CD14-positive monocyte (primary cell): Measurements from ENCODE around the gene ULBP2. TPM values are rescaled to one million over a fixed set of nuclear protein-coding genes. Genes with fewer than 3 reads are reported as not detected.
"Not testable (repeated sequence)": the region's sequence is repeated elsewhere in the genome, so short reads cannot be mapped to it uniquely, and the experiment has no call there.

Source experiments
- DNase-seq, 3 donors: peaks; one replicate each; pipeline ENCODE4 v3.0.0-alpha.2; 2011 to 2022
- H2AFZ ChIP-seq: 2 replicates; pipeline ENCODE4 v1.6.0; 2012; ENCODE audit warnings: mild to moderate bottlenecking, low read depth, low read length, inconsistent platforms; ENCODE audit not compliant: insufficient read depth, poor library complexity, severe bottlenecking
- H3K27ac ChIP-seq, 2 donors: 1 replicate in 1 of 2; 2 replicates in 1 of 2; pipeline ENCODE4 v1.5.1; 2012 to 2013; ENCODE audit warnings: low read length in 2 of 2, control low read depth in 1 of 2, inconsistent platforms in 1 of 2, low read depth in 1 of 2, mild to moderate bottlenecking in 1 of 2
- H3K27me3 ChIP-seq, 2 donors: one replicate each; pipeline versions ENCODE4 v1.6.0 to v1.6.1; 2011 to 2013; ENCODE audit warnings: low read length in 2 of 2; ENCODE audit not compliant: control insufficient read depth in 2 of 2, insufficient read depth in 2 of 2
- H3K36me3 ChIP-seq, 2 donors: replicated peaks in 1 of 2; 1 replicate in 1 of 2; 2 replicates in 1 of 2; pipeline versions ENCODE4 v1.5.1 to v1.6.1; 2012 to 2013; ENCODE audit warnings: low read length in 2 of 2, control low read depth in 1 of 2, inconsistent platforms in 1 of 2, mild to moderate bottlenecking in 1 of 2; ENCODE audit not compliant: insufficient read depth in 2 of 2, control insufficient read depth in 1 of 2
- H3K4me1 ChIP-seq, 2 donors: 1 replicate in 1 of 2; 2 replicates in 1 of 2; pipeline versions ENCODE4 v1.5.1 to v1.6.1; 2012 to 2013; ENCODE audit warnings: low read length in 2 of 2, control low read depth in 1 of 2, inconsistent platforms in 1 of 2, mild to moderate bottlenecking in 1 of 2, moderate library complexity in 1 of 2; ENCODE audit not compliant: insufficient read depth in 2 of 2, control insufficient read depth in 1 of 2
- H3K4me2 ChIP-seq: replicated peaks from 2 replicates; pipeline ENCODE3; 2012; ENCODE audit warnings: low read length, moderate library complexity, mild to moderate bottlenecking; ENCODE audit not compliant: poor library complexity, severe bottlenecking; ENCODE audit errors: extremely low read depth
- H3K4me3 ChIP-seq, 3 experiments: fragments of 200-600 bp in 1 of 3; sonication (generic) in 1 of 3; replicated peaks in 1 of 3; 1 replicate in 2 of 3; 2 replicates in 1 of 3; pipeline ENCODE4 v1.5.1; 2011 to 2013; ENCODE audit warnings: low read length in 3 of 3, mild to moderate bottlenecking in 3 of 3, control low read depth in 2 of 3, low read depth in 2 of 3, inconsistent platforms in 1 of 3, moderate library complexity in 1 of 3
- H3K79me2 ChIP-seq: 2 replicates; pipeline ENCODE4 v1.6.0; 2012; ENCODE audit warnings: mild to moderate bottlenecking, control low read depth, inconsistent platforms, low read length, moderate library complexity; ENCODE audit not compliant: insufficient read depth
- H3K9ac ChIP-seq: 2 replicates; pipeline ENCODE4 v1.6.0; 2017; ENCODE audit warnings: low read length, mild to moderate bottlenecking; ENCODE audit not compliant: insufficient read depth, poor library complexity, severe bottlenecking
- H3K9me3 ChIP-seq, 2 donors: replicated peaks in 1 of 2; 1 replicate in 1 of 2; 2 replicates in 1 of 2; pipeline versions ENCODE4 v1.5.1 to v1.6.1; 2012 to 2013; ENCODE audit warnings: low read length in 2 of 2, control low read depth in 1 of 2; ENCODE audit not compliant: control insufficient read depth in 1 of 2, insufficient read depth in 1 of 2
- H4K20me1 ChIP-seq: 2 replicates; pipeline ENCODE4 v1.6.0; 2012; ENCODE audit warnings: mild to moderate bottlenecking, low read length, control low read depth, moderate library complexity; ENCODE audit not compliant: insufficient read depth
- H3K27ac Mint-ChIP-seq, 7 donors: one replicate each; pipeline ENCODE4 v1.8.0; 2020; ENCODE audit warnings: mild to moderate bottlenecking in 7 of 7, mixed read lengths in 7 of 7, moderate library complexity in 6 of 7, inconsistent platforms in 2 of 7
- H3K27me3 Mint-ChIP-seq, 3 donors: one replicate each; pipeline ENCODE4 v1.8.0; 2021 to 2022; ENCODE audit warnings: low read depth in 3 of 3, mild to moderate bottlenecking in 3 of 3, mixed read lengths in 3 of 3, moderate library complexity in 3 of 3, inconsistent platforms in 1 of 3
- H3K36me3 Mint-ChIP-seq, 2 donors: one replicate each; pipeline ENCODE4 v1.8.0; 2020; ENCODE audit warnings: mixed read lengths in 2 of 2, inconsistent platforms in 1 of 2, mild to moderate bottlenecking in 1 of 2
- H3K4me1 Mint-ChIP-seq: one replicate; pipeline ENCODE4 v1.8.0; 2020; ENCODE audit warnings: mild to moderate bottlenecking, mixed read lengths
- H3K4me3 Mint-ChIP-seq, 2 donors: one replicate each; pipeline ENCODE4 v1.8.0; 2020; ENCODE audit warnings: mild to moderate bottlenecking in 2 of 2, mixed read lengths in 2 of 2, moderate library complexity in 1 of 2
- H3K9me3 Mint-ChIP-seq, 7 donors: one replicate each; pipeline ENCODE4 v1.8.0; 2020 to 2022; ENCODE audit warnings: mixed read lengths in 7 of 7, mild to moderate bottlenecking in 6 of 7, moderate library complexity in 6 of 7, inconsistent platforms in 2 of 7
- CTCF ChIP-seq: fragments of 200-600 bp; IDR thresholded peaks from one replicate; pipeline ENCODE4 v1.8.0; 2022; ENCODE audit warnings: antibody characterized with exemption, mild to moderate bottlenecking
- WGBS: methylation state at CpG from one replicate; pipeline ENCODE4 v1.1.5; 2013; ENCODE audit warnings: missing lambda C conversion rate; ENCODE audit not compliant: insufficient coverage; 5-methylcytosine and 5-hydroxymethylcytosine counted together
- intact Hi-C, 2 donors: fragments of 100-400 bp; cut with micrococcal nuclease; formaldehyde crosslinking; loops; one replicate each; pipeline versions ENCODE4 v1.15.0 to v1.15.1; 2023
- polyA plus RNA-seq, 3 donors: library from polyadenylated mRNA; depleted of rRNA in 1 of 3; unstranded in 2 of 3; stranded (reverse) in 1 of 3; fragments of 300-500 nt in 2 of 3; fragments of >200 nt in 1 of 3; fragmentation: Illumina TruSeq in 2 of 3; gene quantifications; 1 replicate in 2 of 3; 2 replicates in 1 of 3; pipeline ENCODE4 v1.2.3, GENCODE V29; 2012 to 2021

Gene ULBP2
- polyA plus RNA-seq, 3 donors = 0.31 to 0.49 TPM; not detected in 1

- Histone ChIP-seq H3K36me3 (no peaks in the 10 kb centered on the region), H3K27me3 (peaks cover 8 to 25% of the 10 kb centered on the region in 2 donors), H4K20me1 (no peaks in the 10 kb centered on the region), H3K27ac (no peak overlapping the region), H3K4me2 (no peak overlapping the region), H2AFZ (no peak overlapping the region), H3K4me1 (peaks cover 10 to 13% of the 10 kb centered on the region in 2 donors), H3K9me3 (no peaks in the 10 kb centered on the region), H3K79me2 (no peaks in the 10 kb centered on the region), H3K4me3 (no peak overlapping the region), H3K9ac (no peak overlapping the region)
- Mint-ChIP-seq H3K4me3 (no peak overlapping the region), H3K9me3 (peaks cover 0 to 13% (median 8%) of the 10 kb centered on the region in 7 donors), H3K27me3 (peaks cover 33 to 38% (median 37%) of the 10 kb centered on the region in 3 donors), H3K4me1 (peaks cover 14% of the 10 kb centered on the region), H3K36me3 (peaks cover 5 to 8% of the 10 kb centered on the region in 2 donors), H3K27ac (no peak overlapping the region)
- intact Hi-C loops = no loop called here
- 89% methylated on average over 5 of the region's 6 CpGs for WGBS
- DNase-seq = no peak
- TF ChIP-seq CTCF = no peak
Measured at GRCh38 chr6:149918151-149918905, 23.5 kb upstream of the ULBP2 start.

GRCh38 chr6:149919126-149919833 is 22.5 kb upstream of the ULBP2 start:
- peaks cover 37 to 47% (median 44%) of the 10 kb centered on the region in 3 donors for H3K27me3 Mint-ChIP-seq
- H3K9me3 ChIP-seq, intact Hi-C loops, H3K36me3 Mint-ChIP-seq, H3K27ac ChIP-seq, H3K9ac ChIP-seq, H4K20me1 ChIP-seq, H3K4me3 ChIP-seq, H3K36me3 ChIP-seq, DNase-seq, H3K4me3 Mint-ChIP-seq, H2AFZ ChIP-seq, H3K79me2 ChIP-seq, H3K4me2 ChIP-seq: not testable (repeated sequence)
- WGBS = 100% methylated on average over 2 of the region's 11 CpGs
- H3K4me1 ChIP-seq = peaks cover 14 to 16% of the 10 kb centered on the region in 2 donors
- peaks cover 18% of the 10 kb centered on the region for H3K4me1 Mint-ChIP-seq
- H3K27ac Mint-ChIP-seq = peak overlapping the region in 1 of 7 donors; percentile 24
- H3K9me3 Mint-ChIP-seq = peaks cover 0 to 18% (median 12%) of the 10 kb centered on the region in 7 donors
- H3K27me3 ChIP-seq = peaks cover 15 to 34% of the 10 kb centered on the region in 2 donors
